Medulla oblongata (tissue), 1 donor: Measurements from ENCODE around the gene ZNF814.
"Not testable (repeated sequence)": the region's sequence is repeated elsewhere in the genome, so short reads cannot be mapped to it uniquely, and the experiment has no call there.

Source experiments
- DNase-seq: peaks from one replicate; pipeline ENCODE4 v3.0.0-alpha.2; 2015; ENCODE audit errors: extremely low spot score

Gene ZNF814

DNA sequence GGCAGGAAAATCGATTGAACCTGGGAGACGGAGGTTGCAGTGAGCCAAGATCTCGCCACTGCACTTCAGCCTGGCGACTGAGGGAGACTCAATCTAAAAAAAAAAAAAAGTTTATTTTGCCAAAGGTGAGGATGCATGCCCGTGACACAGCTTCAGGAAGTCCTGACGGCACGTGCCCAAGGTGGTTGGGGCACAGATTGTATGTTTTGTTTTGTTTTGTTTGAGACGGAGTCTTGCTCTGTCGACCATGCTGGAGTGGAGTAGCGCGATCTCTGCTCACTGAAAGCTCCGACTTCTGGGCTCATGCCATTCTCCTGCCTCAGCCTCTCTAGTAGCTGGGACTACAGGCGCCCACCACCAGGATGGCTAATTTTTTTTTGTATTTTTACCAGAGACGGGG, 70.9 kb downstream of the ZNF814 start:
- DNase-seq, result no peak

DNA sequence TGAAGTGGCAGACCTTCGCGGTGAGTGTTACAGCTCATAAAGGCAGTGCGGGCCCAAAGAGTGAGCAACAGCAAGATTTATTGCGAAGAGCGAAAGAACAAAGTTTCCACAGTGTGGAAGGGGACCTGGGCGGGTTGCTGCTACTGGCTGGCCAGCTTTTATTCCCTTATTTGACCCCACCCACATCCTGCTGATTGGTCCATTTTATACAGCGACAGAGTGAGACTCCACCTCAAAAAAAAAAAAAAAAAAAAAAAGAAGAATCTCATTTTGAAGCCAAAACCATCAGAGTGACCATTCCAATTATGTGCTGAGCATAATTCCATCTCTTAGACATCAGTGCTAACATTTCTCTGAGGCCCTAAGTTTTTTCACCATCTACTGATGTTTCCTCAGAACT, 72.2 kb downstream of the ZNF814 start:
- no peak for DNase-seq

DNA sequence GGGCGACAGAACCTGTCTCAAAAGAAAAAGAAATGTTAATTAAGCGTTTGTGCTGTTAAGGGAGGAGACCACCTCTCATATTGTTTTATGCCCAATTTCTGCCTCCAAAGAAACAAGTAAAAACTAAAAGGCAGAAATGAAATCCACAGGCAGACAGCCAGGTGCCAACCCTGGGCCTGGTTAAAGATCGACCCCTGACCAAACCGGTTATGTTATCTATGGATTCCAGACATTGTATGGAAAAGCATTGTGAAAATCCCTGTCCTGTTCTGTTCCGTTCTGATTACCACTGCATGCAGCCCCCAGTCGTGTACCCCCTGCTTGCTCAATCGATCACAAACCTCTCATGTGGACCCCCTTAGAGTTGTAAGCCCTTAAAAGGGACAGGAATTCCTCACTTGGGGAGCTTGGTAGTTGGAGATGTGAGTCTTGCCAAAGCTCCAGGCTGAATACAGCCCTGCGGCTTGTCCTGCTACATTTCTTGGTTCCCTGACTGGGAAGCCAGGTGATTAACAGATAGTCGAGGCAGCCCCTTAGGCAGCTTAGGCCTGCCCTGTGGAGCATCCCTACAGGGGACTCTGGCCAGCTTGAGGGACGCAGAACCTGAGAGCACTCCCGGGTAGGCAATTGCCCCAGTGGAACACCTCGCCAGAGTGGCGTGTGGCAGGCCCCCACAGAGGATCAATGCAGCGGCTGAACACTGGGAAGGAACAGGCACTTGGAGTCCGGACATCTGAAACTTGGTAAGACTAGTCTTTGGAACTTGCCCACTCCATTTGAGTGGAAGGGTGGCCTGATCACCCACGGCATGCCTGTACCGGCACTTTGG, 73.4 kb downstream of the ZNF814 start:
- no peak for DNase-seq

DNA sequence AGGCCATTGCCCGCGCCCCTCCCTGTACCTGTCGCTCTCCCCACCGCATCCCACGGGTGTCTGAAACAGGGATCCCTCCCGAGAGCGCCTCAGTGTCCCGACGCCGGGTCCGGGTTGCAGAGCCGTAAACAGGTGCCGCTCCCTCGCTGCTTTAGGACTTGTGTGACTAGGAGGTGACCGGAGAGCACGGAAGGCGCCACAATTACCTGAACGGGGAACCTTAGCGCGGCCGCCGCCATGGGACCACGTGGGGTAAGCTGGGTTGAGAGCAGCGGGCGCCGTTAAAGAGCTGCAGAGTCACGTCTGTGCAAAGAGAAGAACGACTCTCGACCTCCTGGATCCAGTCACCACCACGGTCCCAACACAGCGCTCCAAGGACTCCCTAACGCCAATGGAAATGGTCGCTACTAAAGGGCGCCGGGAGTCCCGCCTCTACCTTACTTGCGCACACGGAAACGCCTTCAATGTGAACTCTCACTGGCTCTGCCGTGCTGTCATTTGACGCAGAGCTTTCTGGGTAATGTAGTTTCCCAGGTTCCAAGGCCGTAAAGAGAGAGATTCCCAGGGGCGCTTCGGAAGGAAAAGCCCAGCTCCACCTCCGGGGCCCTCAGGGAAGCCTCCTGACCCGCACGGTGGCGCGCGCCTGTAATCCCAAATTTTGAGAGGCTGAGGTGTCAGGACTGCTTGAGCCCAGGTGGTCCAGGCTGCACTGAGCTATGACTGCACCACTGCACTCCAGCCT, 74.2 kb downstream of the ZNF814 start, which contains the start of gene ZNF552:
Gene ZNF552, minus strand, starts transcription at position 409 of the 742 bp plus-strand sequence. Its CDS starts 170 bp downstream, at position 239.
- peak; percentile 97 for DNase-seq

DNA sequence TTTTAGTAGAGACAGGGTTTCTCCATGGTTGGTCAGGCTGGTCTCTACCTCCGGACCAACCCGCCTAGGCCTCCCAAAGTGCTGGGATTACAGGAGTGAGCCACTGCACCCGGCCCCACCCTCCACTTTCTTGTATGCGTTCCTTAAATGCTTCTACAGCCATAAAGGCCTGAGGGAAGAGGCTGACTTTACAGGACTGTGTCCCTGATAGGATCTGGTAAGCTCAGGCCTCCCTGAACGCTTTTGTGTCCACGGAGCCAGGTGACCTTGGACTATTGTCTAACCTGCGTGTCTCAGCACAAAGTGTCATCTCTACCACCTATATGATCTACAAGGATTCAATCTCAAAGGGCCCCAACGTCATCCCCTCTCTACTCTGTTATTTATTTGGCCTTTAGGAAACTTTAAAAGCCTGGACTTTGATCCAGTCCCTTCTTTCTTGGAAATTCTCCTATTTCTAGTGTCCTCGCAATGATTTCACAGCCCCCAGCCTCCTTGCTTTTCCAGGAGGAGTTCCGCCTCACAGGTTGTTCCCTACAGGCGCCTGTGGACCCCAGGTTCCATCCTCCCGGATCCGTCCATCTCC, 74.8 kb downstream of the ZNF814 start:
- DNase-seq, result no peak

DNA sequence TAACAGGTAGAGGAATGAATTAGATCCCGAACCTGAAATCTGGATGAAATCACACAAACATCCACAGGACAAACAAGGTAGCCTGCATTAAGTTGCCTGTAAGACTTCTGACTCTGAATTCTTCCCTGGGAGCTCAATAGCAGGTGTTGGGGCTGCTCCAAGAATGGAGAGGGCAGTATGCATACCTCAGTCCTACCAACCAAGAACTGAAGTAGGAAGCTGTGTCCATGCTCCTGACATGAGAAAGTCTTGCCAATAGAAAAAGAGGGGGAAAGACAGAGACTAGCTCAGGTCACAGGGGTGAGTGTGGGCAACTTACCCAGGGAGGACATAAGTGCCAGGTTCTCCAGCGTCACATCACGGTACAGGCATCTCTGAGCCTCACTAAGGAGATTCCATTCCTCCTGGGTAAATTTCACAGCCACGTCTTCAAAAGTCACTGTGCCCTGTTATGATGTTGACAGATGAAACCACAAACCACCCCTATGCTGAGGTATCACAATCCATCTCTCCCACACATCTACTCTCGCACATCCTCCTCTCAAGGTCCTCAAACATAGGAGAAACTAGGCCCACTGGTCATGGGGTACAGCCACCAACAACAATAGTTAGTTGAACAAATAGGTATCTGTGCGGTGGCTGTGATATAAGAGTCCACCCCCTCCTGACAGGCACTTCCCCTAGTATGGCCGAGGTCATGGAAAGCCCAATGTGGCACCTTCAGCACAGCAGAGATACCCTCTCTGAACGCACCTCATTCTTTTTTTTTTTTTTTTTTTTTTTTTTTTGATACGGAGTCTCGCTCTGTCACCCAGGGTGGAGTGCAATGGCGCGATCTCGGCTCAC, 75.6 kb downstream of the ZNF814 start:
- DNase-seq, result not testable (repeated sequence)

DNA sequence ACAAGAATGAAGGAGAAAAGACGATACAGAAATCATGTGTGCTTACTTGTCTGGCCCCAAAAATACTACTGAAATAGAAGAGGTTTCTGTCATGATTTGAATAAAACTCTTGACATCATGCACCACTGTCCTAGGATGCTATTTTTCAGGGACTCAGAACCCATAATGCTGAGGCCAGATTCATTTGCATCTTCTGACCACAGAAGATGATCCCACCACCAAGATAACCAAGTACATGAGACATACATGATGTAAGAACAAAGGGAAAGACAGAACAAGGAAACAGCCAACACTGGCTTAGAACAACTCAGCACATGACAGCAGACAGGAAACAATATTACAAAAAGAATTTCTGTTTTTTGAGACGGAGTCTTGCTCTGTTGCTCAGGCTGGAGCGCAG, 76.6 kb downstream of the ZNF814 start:
- no peak for DNase-seq

DNA sequence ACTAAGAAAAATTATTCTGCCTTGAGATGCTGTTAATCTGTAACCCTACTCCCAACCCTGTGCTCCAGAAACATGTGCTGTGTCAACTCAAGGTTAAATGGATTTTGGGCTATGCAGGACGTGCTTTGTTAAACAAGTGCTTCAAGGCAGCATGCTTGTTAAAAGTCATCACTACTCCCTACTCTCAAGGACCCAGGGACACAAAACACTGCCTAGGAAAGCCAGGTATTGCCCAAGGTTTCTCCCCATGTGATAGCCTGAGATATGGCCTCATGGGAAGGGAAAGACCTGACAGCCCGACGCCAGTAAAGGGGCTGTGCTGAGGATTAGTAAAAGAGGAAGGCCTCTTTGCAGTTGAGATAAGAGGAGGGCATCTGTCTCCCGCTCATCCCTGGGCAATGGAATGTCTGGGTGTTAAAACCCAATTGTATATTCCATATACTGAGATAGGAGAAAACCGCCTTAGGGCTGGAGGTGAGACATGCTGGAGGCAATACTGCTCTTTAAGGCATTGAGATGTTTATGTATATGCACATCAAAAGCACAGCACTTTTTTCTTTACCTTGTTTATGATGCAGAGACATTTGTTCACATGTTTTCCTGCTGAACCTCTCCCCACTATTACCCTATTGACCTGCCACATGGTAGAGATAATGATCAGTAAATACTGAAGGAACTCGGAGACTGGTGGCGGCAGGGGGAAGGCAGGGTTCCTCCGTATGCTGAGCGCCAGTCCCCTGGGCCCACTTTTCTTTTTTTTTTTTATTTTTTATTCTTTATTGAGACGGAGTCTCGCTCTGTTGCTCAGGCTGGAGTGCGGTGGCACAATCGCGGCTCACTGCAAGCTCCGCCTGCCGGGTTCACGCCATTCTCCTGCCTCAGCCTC, 78.2 kb downstream of the ZNF814 start:
- DNase-seq, result not testable (repeated sequence)

DNA sequence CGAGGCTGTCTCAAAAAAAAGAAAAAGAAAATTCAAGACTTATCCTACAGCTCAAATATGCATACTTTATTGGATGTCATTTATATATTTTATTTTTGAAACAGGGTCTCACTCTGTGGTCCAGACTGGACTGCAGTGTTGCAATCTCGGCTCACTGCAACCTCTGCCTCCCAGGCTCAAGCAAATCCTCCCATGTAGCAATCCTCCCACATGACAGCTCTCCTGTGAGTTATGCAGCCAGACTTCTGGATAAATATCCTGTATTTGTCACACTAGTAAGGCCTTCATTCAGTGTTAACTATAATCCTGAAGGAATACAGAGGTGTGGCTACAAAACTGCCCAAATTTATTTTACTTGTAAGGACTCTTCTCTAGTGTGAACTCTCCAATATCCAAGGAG, 81.3 kb downstream of the ZNF814 start:
- no peak for DNase-seq

DNA sequence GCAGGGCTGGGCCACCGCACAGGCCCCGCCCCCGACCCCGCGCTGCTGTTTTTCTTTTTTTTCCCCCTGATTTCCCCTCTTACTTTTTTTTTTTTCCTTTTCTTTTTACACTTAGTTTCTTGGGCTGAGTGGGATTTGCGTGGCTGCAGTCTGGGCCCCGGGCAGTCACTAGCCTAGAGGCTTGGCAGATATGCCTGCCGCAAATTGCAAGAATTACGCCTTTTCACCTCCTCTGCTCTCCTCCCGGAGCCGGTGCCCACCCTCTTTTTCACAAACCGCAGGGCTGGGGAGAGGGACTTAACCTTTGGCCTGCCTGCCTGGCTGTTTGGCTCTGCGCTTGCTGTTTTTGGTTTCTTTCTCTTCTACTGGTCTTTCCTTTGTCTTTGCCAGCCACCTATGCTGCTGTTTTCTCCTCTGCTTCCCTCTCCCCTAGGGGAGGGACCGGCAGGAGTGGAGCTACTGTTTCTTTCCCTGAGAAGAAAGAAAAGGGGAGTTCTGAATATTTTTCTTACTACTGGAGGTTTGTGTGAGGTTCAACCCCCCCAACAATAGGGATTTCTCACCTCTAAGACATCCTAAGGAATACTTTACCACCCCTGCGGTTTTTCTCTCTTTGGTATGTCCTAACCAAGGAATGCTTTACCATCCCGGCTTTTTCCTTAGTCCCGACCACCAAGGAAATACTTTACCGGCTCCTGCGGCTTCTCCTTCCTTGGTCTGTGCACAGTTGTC, 85.1 kb downstream of the ZNF814 start:
- DNase-seq, result no peak

DNA sequence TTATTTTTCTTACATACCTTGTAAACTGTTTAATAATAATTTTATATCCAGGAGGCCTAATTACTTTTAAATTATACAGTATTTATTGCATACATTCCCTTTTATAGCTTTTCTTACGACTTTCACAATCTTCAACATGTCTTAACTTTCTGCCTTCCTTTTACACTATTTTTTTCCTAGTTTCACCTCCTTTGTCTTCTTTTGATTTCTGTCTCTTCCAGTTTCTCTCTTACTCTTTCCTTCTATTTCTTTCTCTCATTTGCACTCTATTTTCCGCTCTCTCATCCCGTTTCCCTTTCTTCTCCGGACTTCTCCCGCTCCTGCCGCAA, 85.6 kb downstream of the ZNF814 start:
- DNase-seq, result no peak

DNA sequence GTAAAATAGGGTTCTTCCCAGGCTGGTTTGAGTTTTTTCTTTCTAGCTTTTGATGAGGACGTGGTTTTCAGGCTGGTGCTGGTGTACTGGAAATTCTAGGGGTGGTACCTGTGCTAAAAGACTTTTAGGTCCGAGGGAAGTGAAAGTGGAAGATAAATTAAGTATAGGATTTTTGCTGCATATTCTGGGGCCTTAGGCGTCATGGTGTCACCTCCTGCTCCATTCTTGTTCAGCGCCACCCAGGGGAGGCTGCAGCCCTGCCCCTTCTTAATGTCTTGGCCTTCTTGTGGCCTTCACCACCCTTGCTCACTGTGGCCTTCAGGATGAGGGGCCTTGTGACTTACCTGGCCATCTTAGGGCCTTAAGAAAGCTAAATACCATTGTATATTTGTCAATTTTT, 86.6 kb downstream of the ZNF814 start:
- no peak for DNase-seq

DNA sequence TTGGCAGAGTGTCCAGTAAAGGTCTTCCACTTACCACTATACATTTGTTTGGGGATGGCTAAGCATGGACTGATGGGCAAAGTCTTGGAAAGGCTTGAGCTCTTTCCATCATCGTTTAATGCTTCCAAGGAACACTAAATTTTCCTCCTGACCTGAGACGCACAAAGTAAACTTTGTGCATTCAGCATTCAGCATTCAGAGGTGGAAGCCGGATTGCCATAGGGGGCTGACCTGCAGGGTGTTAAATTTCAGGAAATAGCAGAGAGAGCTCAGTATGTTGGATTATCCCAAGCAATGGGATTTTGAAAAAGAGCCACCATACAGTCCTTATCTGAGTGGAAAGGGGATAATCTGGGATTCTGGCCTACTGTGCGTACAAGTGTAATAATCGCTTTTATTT, 88.1 kb downstream of the ZNF814 start:
- no peak for DNase-seq
